ENCODE results near the gene TMEM229A.

TMEM229A gene

GRCh38 chr7:124059375-124059774, 26.5 kb upstream of the TMEM229A start (continued):
- no peak for TF ChIP-seq ZBTB26 (tag by site-specific recombination; optimal IDR thresholded peaks at IDR 0.05)
- TF ChIP-seq ZNF518A (tag by site-specific recombination; conservative IDR thresholded peaks at IDR 0.05; ENCODE audit: low read depth), result no peak
- TF ChIP-seq ZNF530 (tag by site-specific recombination; IDR thresholded peaks at IDR 0.05; ENCODE audit: low read depth), result no peak
- no peak for TF ChIP-seq ZNF600 (tag by site-specific recombination; IDR thresholded peaks at IDR 0.05)

- Histone ChIP-seq H3K4me3 (ENCODE audit: low read depth, low read length) (no peak overlapping the region), H3K27ac (ENCODE audit: extremely low read depth, low read depth, low read length) (no peak overlapping the region), H3K9me3 (ENCODE audit: control insufficient read depth, insufficient read depth, low read depth, low read length) (no peaks in the 10 kb centered on the region), H3K36me3 (ENCODE audit: control insufficient read depth in 2 of 2, insufficient read depth in 1 of 2, low read length in 2 of 2) (no peaks in the 10 kb centered on the region), H3K4me1 (ENCODE audit: control insufficient read depth, insufficient read depth, low read length) (no peaks in the 10 kb centered on the region)
- CTCF ChIA-PET, result no interaction called here
- POLR2A ChIA-PET, result no interaction called here
- no peak for TF ChIP-seq ZNF433 (tag by site-specific recombination; IDR thresholded peaks at IDR 0.05; ENCODE audit: low read depth)
- TF ChIP-seq YY2 (tag by site-specific recombination; IDR thresholded peaks at IDR 0.05), result no peak
- TF ChIP-seq WT1 (tag by site-specific recombination; IDR thresholded peaks at IDR 0.05), result no peak
- no peak for TF ChIP-seq ZNF776 (tag by site-specific recombination; IDR thresholded peaks at IDR 0.05; ENCODE audit: borderline replicate concordance)
- no peak for TF ChIP-seq REPIN1 (tag by site-specific recombination; IDR thresholded peaks at IDR 0.05; ENCODE audit: low read depth)
- TF ChIP-seq ZNF830 (tag by site-specific recombination; IDR thresholded peaks at IDR 0.05; ENCODE audit: low read depth), result no peak
- TF ChIP-seq KLF9 (tag by site-specific recombination; IDR thresholded peaks at IDR 0.05; ENCODE audit: low read depth), result no peak
- no peak for TF ChIP-seq HIC1 (tag by site-specific recombination; IDR thresholded peaks at IDR 0.05)
- no peak for TF ChIP-seq ZSCAN5A (tag by site-specific recombination; IDR thresholded peaks at IDR 0.05)
- TF ChIP-seq ZNF624 (tag by site-specific recombination; IDR thresholded peaks at IDR 0.05), result no peak
- TF ChIP-seq ZNF639 (tag by site-specific recombination; IDR thresholded peaks at IDR 0.05), result no peak
- no peak for TF ChIP-seq ZNF76 (tag by site-specific recombination; IDR thresholded peaks at IDR 0.05; ENCODE audit: borderline replicate concordance, low read depth)
- TF ChIP-seq ZBTB7A (tag by site-specific recombination; IDR thresholded peaks at IDR 0.05; ENCODE audit: low read depth), result no peak
- no peak for TF ChIP-seq KLF1 (tag by site-specific recombination; IDR thresholded peaks at IDR 0.05)
- TF ChIP-seq ZNF169 (tag by site-specific recombination; IDR thresholded peaks at IDR 0.05), result no peak
- TF ChIP-seq IKZF3 (tag by site-specific recombination; IDR thresholded peaks at IDR 0.05), result no peak
- no peak for TF ChIP-seq ATF2 (tag by site-specific recombination; IDR thresholded peaks at IDR 0.05; ENCODE audit: low read depth)
- TF ChIP-seq ZNF704 (tag by site-specific recombination; IDR thresholded peaks at IDR 0.05), result no peak
- TF ChIP-seq ZNF132 (tag by site-specific recombination; IDR thresholded peaks at IDR 0.05; ENCODE audit: borderline replicate concordance), result no peak
These were observed 25.6 kb upstream of the TMEM229A start for GRCh38 chr7:124058515-124058914.
